SK-N-SH (cell line): Measurements from ENCODE around the gene ASPSCR1. TPM values are rescaled to one million over a fixed set of nuclear protein-coding genes. Genes with fewer than 3 reads are reported as not detected.

Source experiments
- CTCF ChIA-PET: fragments of 300-600, 350-600 bp; formaldehyde crosslinking; extraction: SDS; loops from one replicate; lab custom pipeline; 2021; lab: Yijun Ruan, JAX
- POLR2A ChIA-PET: fragments of 350-600 bp; sonication (Branson Sonifier 250); formaldehyde crosslinking; extraction: SDS; loops from one replicate; lab custom pipeline; 2020; ENCODE audit warnings: antibody characterized with exemption, inconsistent platforms; lab: Yijun Ruan, JAX
- DNase-seq: peaks from one replicate; pipeline ENCODE4 v3.0.0; 2012
- H2AFZ ChIP-seq: fragments of 200-600 bp; sonication (generic); 2 replicates; pipeline ENCODE4 v1.8.1; 2016; ENCODE audit warnings: antibody characterized with exemption, mild to moderate bottlenecking, low read depth
- H3F3A ChIP-seq: fragments of 200-600 bp; sonication (generic); replicated peaks from 2 replicates; pipeline ENCODE3; 2016; ENCODE audit warnings: antibody characterized with exemption, mild to moderate bottlenecking; ENCODE audit not compliant: insufficient read depth
- H3K27ac ChIP-seq, 2 experiments: fragments of 200-500 bp in 1 of 2; fragments of 200-600 bp in 1 of 2; sonication (Bioruptor generic) in 1 of 2; sonication (generic), shearing (Covaris generic) in 1 of 2; 2 replicates each; pipeline versions ENCODE4 v1.5.1 to v1.6.1; 2014 to 2016; ENCODE audit warnings: low read depth in 2 of 2, inconsistent platforms in 1 of 2, low read length in 1 of 2, mild to moderate bottlenecking in 1 of 2, mixed read lengths in 1 of 2
- H3K27me3 ChIP-seq: fragments of 200-600 bp; sonication (generic), shearing (Covaris generic); 2 replicates; pipeline ENCODE4 v1.6.1; 2016; ENCODE audit warnings: mixed run types; ENCODE audit not compliant: insufficient read depth
- H3K36me3 ChIP-seq, 2 experiments: fragments of 200-500 bp in 1 of 2; fragments of 200-600 bp in 1 of 2; sonication (Bioruptor generic) in 1 of 2; sonication (generic) in 1 of 2; replicated peaks in 1 of 2; 2 replicates each; pipeline versions ENCODE3 to v1.5.1; 2014 to 2016; ENCODE audit warnings: low read length in 1 of 2, mild to moderate bottlenecking in 1 of 2; ENCODE audit not compliant: insufficient read depth in 2 of 2, control insufficient read depth in 1 of 2
- H3K4me1 ChIP-seq, 2 experiments: fragments of 200-500 bp in 1 of 2; fragments of 200-600 bp in 1 of 2; sonication (Bioruptor generic) in 1 of 2; sonication (generic), shearing (Covaris generic) in 1 of 2; 2 replicates each; pipeline versions ENCODE4 v1.5.1 to v1.6.1; 2014 to 2016; ENCODE audit warnings: low read depth in 1 of 2, low read length in 1 of 2, mixed run types in 1 of 2; ENCODE audit not compliant: insufficient read depth in 2 of 2, control insufficient read depth in 1 of 2
- H3K4me2 ChIP-seq: fragments of 200-600 bp; sonication (generic), shearing (Covaris generic); 2 replicates; pipeline ENCODE4 v1.6.1; 2017; ENCODE audit warnings: mixed run types
- H3K4me3 ChIP-seq, 2 experiments: fragments of 200-500 bp in 1 of 2; fragments of 200-600 bp in 1 of 2; sonication (Bioruptor generic) in 1 of 2; sonication (generic), shearing (Covaris generic) in 1 of 2; 2 replicates each; pipeline versions ENCODE4 v1.5.1 to v1.8.1; 2014 to 2016; ENCODE audit warnings: low read depth in 2 of 2, inconsistent platforms in 1 of 2, low read length in 1 of 2, mild to moderate bottlenecking in 1 of 2, mixed read lengths in 1 of 2, moderate library complexity in 1 of 2
- H3K79me2 ChIP-seq: fragments of 200-600 bp; sonication (generic); 2 replicates; pipeline ENCODE4 v1.8.1; 2017; ENCODE audit warnings: mild to moderate bottlenecking; ENCODE audit not compliant: insufficient read depth
- H3K9ac ChIP-seq: fragments of 200-600 bp; sonication (generic); 2 replicates; pipeline ENCODE4 v1.6.1; 2017; ENCODE audit warnings: mixed run types
- H3K9me2 ChIP-seq: fragments of 200-600 bp; sonication (generic); 2 replicates; pipeline ENCODE4 v1.6.1; 2017; ENCODE audit warnings: mixed run types
- H3K9me3 ChIP-seq: fragments of 200-600 bp; sonication (generic); 2 replicates; pipeline ENCODE4 v1.6.1; 2017; ENCODE audit warnings: mixed run types, mild to moderate bottlenecking, moderate library complexity
- H4K20me1 ChIP-seq: fragments of 200-600 bp; sonication (generic); 2 replicates; pipeline ENCODE4 v1.6.1; 2017; ENCODE audit warnings: mild to moderate bottlenecking, mixed run types; ENCODE audit not compliant: insufficient read depth
- FOXJ3 ChIP-seq: sonication (generic); formaldehyde crosslinking; IDR thresholded peaks from 2 replicates; pipeline ENCODE4 v1.5.1; 2020; ENCODE audit warnings: mild to moderate bottlenecking, missing genetic modification reagents
- JUND ChIP-seq: IDR thresholded peaks from 2 replicates; pipeline ENCODE4 v1.4.0; 2012
- MEF2A ChIP-seq: IDR thresholded peaks from 2 replicates; pipeline ENCODE4 v1.4.0; 2012; ENCODE audit warnings: low read depth, borderline replicate concordance
- RAD21 ChIP-seq: IDR thresholded peaks from 2 replicates; pipeline ENCODE4 v1.6.1; 2012; ENCODE audit warnings: mild to moderate bottlenecking, low read length
- RCOR1 ChIP-seq: fragments of 150-350 bp; IDR thresholded peaks from 2 replicates; pipeline ENCODE4 v1.6.1; 2017; ENCODE audit warnings: antibody characterized with exemption, low read length
- RFX5 ChIP-seq: IDR thresholded peaks from 2 replicates; pipeline ENCODE4 v1.6.1; 2012; ENCODE audit warnings: mild to moderate bottlenecking, improper control_type of control experiment, low read length
- TAF1 ChIP-seq: IDR thresholded peaks from 2 replicates; pipeline ENCODE4 v1.6.1; 2012; ENCODE audit warnings: low read depth, mild to moderate bottlenecking, low read length, moderate library complexity, borderline replicate concordance
- TEAD4 ChIP-seq: IDR thresholded peaks from 2 replicates; pipeline ENCODE4 v1.4.0; 2012; ENCODE audit warnings: mild to moderate bottlenecking, borderline replicate concordance; ENCODE audit not compliant: insufficient read depth
- YY1 ChIP-seq: IDR thresholded peaks from 2 replicates; pipeline ENCODE4 v1.4.0; 2012; ENCODE audit warnings: low read depth, mild to moderate bottlenecking
- WGBS: methylation state at CpG from one replicate; pipeline ENCODE4 v1.1.6; 2017; ENCODE audit warnings: low lambda C conversion rate; 5-methylcytosine and 5-hydroxymethylcytosine counted together
- polyA plus RNA-seq, 3 experiments: library from polyadenylated mRNA; depleted of rRNA; stranded (reverse); fragments of >200 nt; gene quantifications; 2 replicates each; pipeline ENCODE4 v1.2.3, GENCODE V29; 2012
- TF ChIP-seq, protein P1 (sequence below): fragments of 150-350 bp; IDR thresholded peaks from 2 replicates; pipeline ENCODE4 v1.6.1; 2017; ENCODE audit warnings: antibody characterized with exemption, low read length, low read depth, borderline replicate concordance

Gene ASPSCR1
- polyA plus RNA-seq, 1 of the 3 experiments (the other 2 are of a cell fraction) = 36.2 TPM

DNA sequence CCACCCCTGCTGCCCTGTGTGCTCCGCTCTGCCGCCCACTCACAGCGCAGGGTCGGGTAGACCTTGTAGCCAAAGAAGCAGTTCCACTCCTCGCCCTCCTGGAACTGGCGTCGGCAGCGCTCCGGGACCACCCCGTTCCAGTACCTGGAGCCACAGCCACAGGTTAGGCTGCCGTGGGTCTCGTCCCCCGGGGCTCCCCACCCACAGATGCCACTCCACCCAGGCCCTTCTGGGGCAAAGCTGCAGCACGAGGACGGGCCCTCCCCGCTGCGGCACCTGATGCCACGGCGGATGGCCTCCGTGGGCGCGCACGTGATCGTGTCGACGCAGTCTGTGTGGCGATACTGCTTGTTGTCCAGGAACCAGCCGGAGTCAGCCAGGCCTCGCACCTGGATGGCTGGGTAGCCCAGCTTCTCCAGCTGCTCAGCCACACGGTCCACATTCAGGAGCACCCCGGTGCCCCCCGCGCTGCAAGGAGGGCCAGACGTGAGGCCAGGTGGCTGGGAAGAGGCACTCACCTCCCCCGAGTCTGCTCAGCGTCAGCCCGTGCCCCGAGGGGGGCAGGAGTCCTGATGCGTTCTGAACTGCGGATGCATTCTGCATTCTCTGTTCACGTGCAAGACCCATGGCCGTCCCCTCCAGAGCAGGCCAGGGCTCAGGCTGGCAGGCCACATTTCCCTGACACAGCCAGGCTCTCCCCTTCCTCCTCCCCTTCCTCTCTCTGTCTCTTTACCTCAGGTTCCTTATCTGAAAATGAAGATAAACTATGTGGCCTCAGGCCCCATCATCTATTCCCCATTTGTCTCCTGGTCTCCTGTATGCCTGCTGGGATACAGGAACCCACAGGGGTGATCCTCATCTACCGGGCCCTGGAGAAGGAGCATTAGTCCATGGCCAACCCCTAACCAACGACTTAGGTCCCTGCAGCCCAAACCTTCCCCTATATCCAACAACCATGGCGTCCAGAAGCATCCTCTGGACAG, 20.5 kb upstream of the ASPSCR1 start:
- Histone ChIP-seq H2AFZ (no peak overlapping the region), H3K27ac (peak overlapping the region in 1 of 2 experiments; percentile 23; a peak in 1 of 4 replicates), H4K20me1 (no peaks in the 10 kb centered on the region), H3K9ac (no peak overlapping the region), H3K4me2 (no peak overlapping the region), H3K4me1 (peaks cover 0 to 25% of the 10 kb centered on the region in 2 experiments; a peak in 1 of 4 replicates), H3K9me3 (no peaks in the 10 kb centered on the region), H3K9me2 (no peaks in the 10 kb centered on the region), H3K27me3 (peaks cover 13% of the 10 kb centered on the region), H3K4me3 (no peak overlapping the region), H3K79me2 (no peaks in the 10 kb centered on the region), H3K36me3 (no peaks in the 10 kb centered on the region), H3F3A (no peaks in the 10 kb centered on the region)
- ChIA-PET POLR2A (interaction anchor here (0.6 kb wide), 1 partner anchor 26 kb away, joined by 3 read pairs; no protein-coding TSS in a partner anchor), CTCF (interaction anchor here (1.1 to 12.4 kb wide), 3 partner anchors 60 to 73 kb away, joined by 4 to 168 read pairs (median 5); partner anchors contain the start of genes CENPX and LRRC45)
- WGBS = 85% methylated on average over 45 of the region's 45 CpGs
- TF ChIP-seq, protein P1, sequence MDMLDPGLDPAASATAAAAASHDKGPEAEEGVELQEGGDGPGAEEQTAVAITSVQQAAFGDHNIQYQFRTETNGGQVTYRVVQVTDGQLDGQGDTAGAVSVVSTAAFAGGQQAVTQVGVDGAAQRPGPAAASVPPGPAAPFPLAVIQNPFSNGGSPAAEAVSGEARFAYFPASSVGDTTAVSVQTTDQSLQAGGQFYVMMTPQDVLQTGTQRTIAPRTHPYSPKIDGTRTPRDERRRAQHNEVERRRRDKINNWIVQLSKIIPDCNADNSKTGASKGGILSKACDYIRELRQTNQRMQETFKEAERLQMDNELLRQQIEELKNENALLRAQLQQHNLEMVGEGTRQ = no peak
- TF ChIP-seq TAF1 (no peak), MEF2A (no peak), TEAD4 (no peak), JUND (no peak), FOXJ3 (no peak)
- peak; percentile 67 for DNase-seq

DNA sequence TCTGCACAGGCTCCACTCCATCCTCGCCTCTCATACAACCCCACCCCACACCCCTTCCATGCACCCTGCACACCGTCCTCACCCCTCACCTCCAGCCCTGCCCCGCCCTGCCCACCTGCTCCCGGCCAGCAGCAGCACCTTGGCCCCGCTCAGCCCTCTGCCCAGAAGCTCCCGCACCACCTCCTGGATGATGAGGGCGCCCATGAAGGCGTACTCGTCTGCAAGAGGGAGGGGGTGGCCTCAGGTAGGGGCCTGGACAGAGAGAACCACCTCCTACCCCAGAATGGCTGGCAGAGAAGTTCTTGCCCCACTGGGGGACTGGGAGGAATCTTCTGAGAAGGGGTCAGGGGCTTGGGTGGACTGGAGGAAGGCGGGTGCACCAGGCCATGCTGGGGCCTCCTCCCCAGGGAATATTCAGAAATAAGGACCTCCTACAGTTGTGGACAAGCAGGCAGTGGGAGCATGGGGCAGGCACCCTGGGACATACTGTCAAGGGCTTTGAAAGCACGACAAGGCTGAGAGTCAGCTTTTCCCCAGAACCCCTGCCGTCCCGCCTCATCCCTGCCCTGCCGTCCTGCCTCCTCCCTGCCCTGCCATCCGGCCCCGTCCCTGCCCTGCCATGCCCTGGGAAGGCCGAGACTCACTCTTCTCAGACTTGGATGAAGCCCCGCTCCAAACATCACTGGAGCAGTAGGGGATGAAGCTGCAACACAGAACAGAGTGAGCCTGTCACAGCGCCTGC, 19.6 kb upstream of the ASPSCR1 start:
- H3K79me2 ChIP-seq = no peaks in the 10 kb centered on the region
- no peak overlapping the region for H2AFZ ChIP-seq
- no peaks in the 10 kb centered on the region for H3F3A ChIP-seq
- WGBS = 88% methylated on average over 17 of the region's 19 CpGs
- no peaks in the 10 kb centered on the region for H3K36me3 ChIP-seq
- POLR2A ChIA-PET = no interaction called here
- H3K4me1 ChIP-seq = peaks cover 0 to 25% of the 10 kb centered on the region in 2 experiments; a peak in 1 of 4 replicates
- H3K9me2 ChIP-seq = no peaks in the 10 kb centered on the region
- no peak overlapping the region for H3K27ac ChIP-seq
- peaks cover 18% of the 10 kb centered on the region for H3K27me3 ChIP-seq
- no peak overlapping the region for H3K4me2 ChIP-seq
- no peak for DNase-seq
- H4K20me1 ChIP-seq = no peaks in the 10 kb centered on the region
- no peaks in the 10 kb centered on the region for H3K9me3 ChIP-seq
- no peak overlapping the region for H3K9ac ChIP-seq
- CTCF ChIA-PET = interaction anchor here (1.1 to 12.4 kb wide), 2 partner anchors 63 to 72 kb away, joined by 5 to 168 read pairs; partner anchors contain the start of genes CENPX and LRRC45
- H3K4me3 ChIP-seq = no peak overlapping the region
- TF ChIP-seq RCOR1 = no peak
- TF ChIP-seq RAD21 = no peak
- no peak for TF ChIP-seq RFX5
- TF ChIP-seq, protein P1 = no peak
- TF ChIP-seq YY1 = no peak
